Neural crest cell (in vitro differentiated cells): ENCODE results near the gene FGD4. TPM values are rescaled to one million over a fixed set of nuclear protein-coding genes. Genes with fewer than 3 reads are reported as not detected.

ENCODE experiments used
- DNase-seq: peaks from one replicate; pipeline ENCODE4 v3.0.0; 2021; ENCODE audit warnings: low read depth, mixed read lengths, low spot score
- H3K27ac Mint-ChIP-seq: one replicate; pipeline ENCODE4 v1.8.0; 2021; ENCODE audit warnings: mild to moderate bottlenecking, mixed read lengths; ENCODE audit not compliant: unreplicated experiment
- H3K27me3 Mint-ChIP-seq: 2 replicates; pipeline ENCODE4 v1.8.0; 2021; ENCODE audit warnings: low read depth, mild to moderate bottlenecking, mixed read lengths
- H3K36me3 Mint-ChIP-seq: 2 replicates; pipeline ENCODE4 v1.8.0; 2021; ENCODE audit warnings: low read depth, mild to moderate bottlenecking, mixed read lengths
- H3K4me1 Mint-ChIP-seq: 2 replicates; pipeline ENCODE4 v1.8.0; 2021; ENCODE audit warnings: mixed read lengths
- H3K4me3 Mint-ChIP-seq: one replicate; pipeline ENCODE4 v1.8.0; 2021; ENCODE audit warnings: mild to moderate bottlenecking, mixed read lengths
- H3K9me3 Mint-ChIP-seq: 2 replicates; pipeline ENCODE4 v1.8.0; 2021; ENCODE audit warnings: mixed read lengths
- total RNA-seq: library from RNA; stranded (reverse); gene quantifications from 2 replicates; pipeline ENCODE4 v1.2.1, GENCODE V29; 2021
- TF ChIP-seq, protein P1 (sequence below): fragments of 200-600 bp; sonication (generic); conservative IDR thresholded peaks from 2 replicates; pipeline ENCODE4 v1.5.0; 2021; ENCODE audit warnings: antibody characterized with exemption, mild to moderate bottlenecking

FGD4 gene
- total RNA-seq, 1 donor from 2014 or later, result 35.8 TPM

DNA sequence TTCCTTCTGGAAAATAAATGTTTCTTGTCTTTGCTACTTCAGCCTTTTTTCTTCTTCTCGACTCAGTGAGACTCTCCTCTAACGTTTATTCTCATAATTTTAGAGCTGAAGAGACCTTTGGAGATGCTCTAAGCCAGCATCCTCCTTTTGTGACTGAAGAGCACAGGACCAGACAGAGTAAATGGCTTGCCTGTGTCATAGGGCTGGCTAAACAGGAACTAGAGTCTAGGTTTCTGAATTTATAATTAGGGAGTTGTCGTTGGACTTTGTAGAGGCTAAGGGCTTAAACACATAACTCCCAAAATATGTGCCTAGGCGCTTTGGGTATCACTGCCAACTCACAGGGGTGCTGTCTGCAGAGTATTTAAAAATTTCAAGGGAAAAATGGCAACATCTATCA is 98.5 kb downstream of the FGD4 start:
- H3K4me3 Mint-ChIP-seq, result peak overlapping the region; percentile 41
- H3K27ac Mint-ChIP-seq, result no peak overlapping the region
- no peak for DNase-seq
- no peaks in the 10 kb centered on the region for H3K9me3 Mint-ChIP-seq
- TF ChIP-seq, protein P1, sequence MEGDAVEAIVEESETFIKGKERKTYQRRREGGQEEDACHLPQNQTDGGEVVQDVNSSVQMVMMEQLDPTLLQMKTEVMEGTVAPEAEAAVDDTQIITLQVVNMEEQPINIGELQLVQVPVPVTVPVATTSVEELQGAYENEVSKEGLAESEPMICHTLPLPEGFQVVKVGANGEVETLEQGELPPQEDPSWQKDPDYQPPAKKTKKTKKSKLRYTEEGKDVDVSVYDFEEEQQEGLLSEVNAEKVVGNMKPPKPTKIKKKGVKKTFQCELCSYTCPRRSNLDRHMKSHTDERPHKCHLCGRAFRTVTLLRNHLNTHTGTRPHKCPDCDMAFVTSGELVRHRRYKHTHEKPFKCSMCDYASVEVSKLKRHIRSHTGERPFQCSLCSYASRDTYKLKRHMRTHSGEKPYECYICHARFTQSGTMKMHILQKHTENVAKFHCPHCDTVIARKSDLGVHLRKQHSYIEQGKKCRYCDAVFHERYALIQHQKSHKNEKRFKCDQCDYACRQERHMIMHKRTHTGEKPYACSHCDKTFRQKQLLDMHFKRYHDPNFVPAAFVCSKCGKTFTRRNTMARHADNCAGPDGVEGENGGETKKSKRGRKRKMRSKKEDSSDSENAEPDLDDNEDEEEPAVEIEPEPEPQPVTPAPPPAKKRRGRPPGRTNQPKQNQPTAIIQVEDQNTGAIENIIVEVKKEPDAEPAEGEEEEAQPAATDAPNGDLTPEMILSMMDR, result no peak
- H3K4me1 Mint-ChIP-seq, result peaks cover 31% of the 10 kb centered on the region
- H3K27me3 Mint-ChIP-seq, result no peaks in the 10 kb centered on the region
- no peaks in the 10 kb centered on the region for H3K36me3 Mint-ChIP-seq

DNA sequence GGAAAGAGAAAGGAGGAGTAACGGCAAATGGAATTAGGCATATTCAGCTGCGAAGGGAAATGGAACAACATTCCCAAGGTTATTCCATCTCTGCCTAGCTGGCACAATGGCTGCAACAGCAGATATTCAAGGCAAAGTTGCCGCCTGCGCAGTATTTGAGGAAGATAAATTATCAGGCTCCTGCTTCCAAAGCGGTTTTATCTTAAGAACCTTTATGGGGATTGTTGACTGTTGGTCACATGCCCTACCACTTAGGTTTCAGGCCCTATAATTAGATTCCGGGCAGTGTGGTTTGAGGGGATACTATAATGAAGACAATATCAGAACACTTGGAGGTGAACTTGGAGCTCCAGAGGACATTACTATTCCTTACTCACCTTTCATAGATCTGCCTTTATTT is 99.7 kb downstream of the FGD4 start:
- H3K9me3 Mint-ChIP-seq, result no peaks in the 10 kb centered on the region
- H3K4me1 Mint-ChIP-seq, result peaks cover 40% of the 10 kb centered on the region
- no peak overlapping the region for H3K27ac Mint-ChIP-seq
- H3K36me3 Mint-ChIP-seq, result no peaks in the 10 kb centered on the region
- H3K4me3 Mint-ChIP-seq, result peak overlapping the region; percentile 64
- TF ChIP-seq, protein P1, result no peak
- no peak for DNase-seq
- H3K27me3 Mint-ChIP-seq, result no peaks in the 10 kb centered on the region

DNA sequence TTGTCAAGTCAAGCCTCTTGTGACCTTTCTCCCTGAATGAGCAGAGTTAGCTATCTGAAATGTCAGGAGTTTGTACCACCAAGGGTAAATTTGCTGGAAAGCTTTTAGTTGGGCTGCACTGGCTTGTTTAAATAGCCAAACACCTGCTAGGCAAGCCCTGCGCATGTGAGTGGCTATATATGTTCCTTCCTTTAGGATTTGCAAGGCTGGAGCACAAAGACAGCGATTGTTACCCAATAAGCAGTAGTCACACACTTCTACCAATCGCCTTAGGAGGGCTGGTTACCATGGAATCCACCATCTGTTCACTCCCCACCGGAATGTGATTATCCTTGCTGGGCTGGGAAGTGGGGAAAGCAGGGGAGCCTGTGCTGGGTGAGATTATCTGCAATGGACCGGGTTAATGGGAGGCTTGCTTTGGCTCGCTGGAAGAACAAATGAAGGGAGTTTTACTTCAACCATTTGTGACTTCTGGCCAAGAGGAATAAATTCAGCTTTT is 102.5 kb downstream of the FGD4 start:
- Mint-ChIP-seq H3K4me3 (peak overlapping the region; percentile 91), H3K27ac (peak overlapping the region; percentile 13), H3K9me3 (no peaks in the 10 kb centered on the region), H3K36me3 (no peaks in the 10 kb centered on the region), H3K4me1 (peaks cover 63% of the 10 kb centered on the region), H3K27me3 (no peaks in the 10 kb centered on the region)
- TF ChIP-seq, protein P1, result no peak
- DNase-seq, result peak; percentile 72

DNA sequence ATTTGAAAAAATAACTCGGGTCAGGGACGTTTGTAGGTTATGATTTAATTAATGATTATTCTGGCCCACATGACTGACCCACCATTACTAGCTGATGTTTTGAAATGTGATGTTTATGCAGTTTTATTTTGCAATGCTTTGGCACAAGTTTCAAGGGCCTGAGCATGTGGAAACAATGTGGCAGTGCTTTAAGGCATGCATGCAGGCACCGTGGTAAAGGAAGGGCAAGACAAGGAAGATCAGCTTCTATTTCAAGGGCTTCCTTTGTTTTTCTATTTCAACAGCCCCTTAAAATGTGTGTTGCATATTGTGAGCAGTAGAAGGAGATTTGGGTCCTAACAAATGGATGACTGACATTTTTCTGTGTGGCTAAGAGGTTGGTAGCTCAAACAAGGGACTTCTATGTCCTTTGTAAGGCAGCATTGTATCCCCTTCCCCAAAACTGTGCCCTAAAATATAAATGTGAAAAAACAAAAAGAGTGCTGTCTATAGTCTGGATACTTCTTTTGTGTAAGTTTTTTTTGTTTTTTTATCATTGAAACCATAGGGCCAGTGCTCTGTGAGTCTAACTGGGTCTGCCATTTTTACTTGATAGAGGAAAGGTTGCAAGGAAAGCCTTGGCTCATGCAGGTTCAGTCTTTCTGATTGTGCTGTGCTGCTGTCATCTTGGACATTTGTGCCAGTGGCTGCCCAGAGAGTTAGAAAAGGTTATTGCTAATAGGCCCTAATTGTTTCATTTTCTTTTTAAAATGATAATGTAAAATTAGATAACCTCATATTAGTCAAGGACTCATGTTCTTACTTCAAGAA is 103.5 kb downstream of the FGD4 start:
- TF ChIP-seq, protein P1, result no peak
- H3K4me1 Mint-ChIP-seq, result peaks cover 67% of the 10 kb centered on the region
- H3K9me3 Mint-ChIP-seq, result no peaks in the 10 kb centered on the region
- DNase-seq, result no peak
- H3K36me3 Mint-ChIP-seq, result no peaks in the 10 kb centered on the region
- H3K27ac Mint-ChIP-seq, result peak overlapping the region; percentile 13
- H3K27me3 Mint-ChIP-seq, result no peaks in the 10 kb centered on the region
- H3K4me3 Mint-ChIP-seq, result peak overlapping the region; percentile 91

DNA sequence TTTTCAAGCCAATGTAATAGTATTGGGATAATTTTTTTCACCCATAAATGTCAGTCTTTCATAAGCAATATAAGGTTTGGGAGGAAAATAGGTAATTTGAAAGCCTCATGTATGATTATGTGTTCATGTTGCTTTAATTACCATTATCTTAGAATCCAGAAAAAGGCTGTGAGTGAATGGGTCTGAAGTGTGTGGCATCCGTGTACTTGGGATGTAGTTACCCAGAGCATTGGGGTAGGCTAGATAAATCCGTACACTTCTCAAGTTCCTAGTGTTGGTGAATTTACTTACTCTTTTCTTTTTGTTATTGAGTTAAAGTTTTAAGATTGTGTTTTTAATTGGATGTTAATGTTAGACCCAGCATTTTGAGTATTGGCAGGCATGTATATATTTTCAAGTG is 104.4 kb downstream of the FGD4 start:
- Mint-ChIP-seq H3K27ac (no peak overlapping the region), H3K4me3 (peak overlapping the region; percentile 91), H3K36me3 (no peaks in the 10 kb centered on the region), H3K9me3 (no peaks in the 10 kb centered on the region), H3K4me1 (peaks cover 71% of the 10 kb centered on the region), H3K27me3 (no peaks in the 10 kb centered on the region)
- no peak for DNase-seq
- TF ChIP-seq, protein P1, result no peak
